ENCODE data around the gene HOXD9.

HOXD9 gene

GRCh38 chr2:176087330-176088047 is 35.0 kb upstream of the HOXD9 start:
- H3K4me2 ChIP-seq (ENCODE audit: low read depth, low read length, poor library complexity, severe bottlenecking) = no peak overlapping the region

GRCh38 chr2:176088048-176088936 is 34.2 kb upstream of the HOXD9 start:
- no peak; the same call in 1 of the 2 replicates for TF ChIP-seq CTCF (conservative IDR thresholded peaks at IDR 0.05; ENCODE audit: low read length)
- no peak for TF ChIP-seq EZH2phosphoT487 (IDR thresholded peaks at IDR 0.05; ENCODE audit: borderline replicate concordance)
- Histone ChIP-seq H3K9me2 (replicated peaks; ENCODE audit: low read depth, low read length) (no peaks in the 10 kb centered on the region), H3K9ac (ENCODE audit: low read depth, low read length, poor library complexity, severe bottlenecking) (no peak overlapping the region), H3K4me2 (ENCODE audit: low read depth, low read length, poor library complexity, severe bottlenecking) (no peak overlapping the region), H3K9me3 (ENCODE audit: insufficient read depth, low read depth, low read length) (no peaks in the 10 kb centered on the region), H3K4me1 (ENCODE audit: insufficient read depth, low read length, poor library complexity, severe bottlenecking) (no peaks in the 10 kb centered on the region), H3K4me3 (ENCODE audit: low read length, poor library complexity, severe bottlenecking) (no peak overlapping the region), H3K27me3 (ENCODE audit: insufficient read depth, low read length, poor library complexity, severe bottlenecking) (no peaks in the 10 kb centered on the region), H3F3A (ENCODE audit: low read depth) (no peaks in the 10 kb centered on the region), H2AFZ (ENCODE audit: low read length) (no peak overlapping the region), H3K36me3 (ENCODE audit: insufficient read depth, low read length) (no peaks in the 10 kb centered on the region), H3K79me2 (ENCODE audit: insufficient read depth, low read length) (no peaks in the 10 kb centered on the region), H4K20me1 (ENCODE audit: insufficient read depth, low read length, poor library complexity, severe bottlenecking) (no peaks in the 10 kb centered on the region)

More at GRCh38 chr2:176087330-176088047, 35.0 kb upstream of the HOXD9 start:
- H2AFZ ChIP-seq (ENCODE audit: low read length) = no peak overlapping the region
- H3K4me1 ChIP-seq (ENCODE audit: insufficient read depth, low read length, poor library complexity, severe bottlenecking) = no peaks in the 10 kb centered on the region
- no peaks in the 10 kb centered on the region for H3K36me3 ChIP-seq (ENCODE audit: insufficient read depth, low read length)
- H3K79me2 ChIP-seq (ENCODE audit: insufficient read depth, low read length) = no peaks in the 10 kb centered on the region
- H3K27me3 ChIP-seq (ENCODE audit: insufficient read depth, low read length, poor library complexity, severe bottlenecking) = no peaks in the 10 kb centered on the region
- no peaks in the 10 kb centered on the region for H3K9me2 ChIP-seq (replicated peaks; ENCODE audit: low read depth, low read length)
- no peak for TF ChIP-seq CTCF (conservative IDR thresholded peaks at IDR 0.05; ENCODE audit: low read length)
- no peak for TF ChIP-seq EZH2phosphoT487 (IDR thresholded peaks at IDR 0.05; ENCODE audit: borderline replicate concordance)
- no peaks in the 10 kb centered on the region for H3F3A ChIP-seq (ENCODE audit: low read depth)
- no peak overlapping the region for H3K4me3 ChIP-seq (ENCODE audit: low read length, poor library complexity, severe bottlenecking)
- H3K9me3 ChIP-seq (ENCODE audit: insufficient read depth, low read depth, low read length) = no peaks in the 10 kb centered on the region
- H4K20me1 ChIP-seq (ENCODE audit: insufficient read depth, low read length, poor library complexity, severe bottlenecking) = no peaks in the 10 kb centered on the region
- no peak overlapping the region for H3K9ac ChIP-seq (ENCODE audit: low read depth, low read length, poor library complexity, severe bottlenecking)

DNA sequence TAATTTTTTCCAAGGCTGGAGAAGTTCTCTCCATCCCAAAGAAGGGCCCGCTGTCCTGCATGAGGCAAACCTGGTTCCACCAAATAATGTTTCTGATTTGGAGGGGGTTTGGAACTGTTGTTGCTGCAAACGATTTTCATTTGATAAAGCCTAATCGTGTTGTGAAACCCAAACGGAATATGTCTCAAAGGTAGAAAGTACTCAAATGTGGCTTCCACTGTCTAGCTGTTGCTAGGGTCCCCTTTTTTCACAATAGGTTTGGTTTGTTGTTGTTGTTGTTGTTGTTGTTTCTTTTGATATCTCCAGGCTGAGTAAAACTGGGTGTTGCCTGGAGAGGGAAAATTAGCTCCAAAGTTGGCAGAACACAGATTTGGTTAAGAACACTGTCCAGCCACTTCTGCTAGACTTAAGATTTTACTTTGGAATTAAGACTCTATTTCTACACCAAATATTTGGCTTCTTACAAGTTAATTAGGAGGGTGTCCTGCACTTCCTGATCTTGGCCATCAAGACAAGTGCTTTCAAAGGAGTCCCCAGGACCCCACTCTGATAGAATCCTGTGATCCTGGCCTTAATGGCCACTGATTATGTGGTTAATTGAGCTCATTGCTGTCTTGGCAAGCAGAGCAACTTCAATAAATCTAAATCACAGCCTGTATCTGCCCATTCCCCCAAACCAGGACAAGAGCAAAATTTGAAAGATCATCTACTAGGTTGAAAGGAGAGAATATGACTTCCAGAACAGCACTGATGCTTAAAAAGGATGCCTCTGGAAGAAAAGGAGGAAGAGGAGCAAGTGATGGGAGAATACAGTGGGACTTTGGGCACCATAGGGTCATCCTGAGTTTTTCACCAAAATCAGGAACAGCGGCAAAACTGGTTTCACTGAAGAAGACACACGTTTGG is 33.3 kb upstream of the HOXD9 start:
- Histone ChIP-seq H3K4me1 (ENCODE audit: insufficient read depth, low read length, poor library complexity, severe bottlenecking) (no peaks in the 10 kb centered on the region), H3K4me3 (ENCODE audit: low read length, poor library complexity, severe bottlenecking) (no peak overlapping the region), H3K9me3 (ENCODE audit: insufficient read depth, low read depth, low read length) (no peaks in the 10 kb centered on the region), H3K79me2 (ENCODE audit: insufficient read depth, low read length) (no peaks in the 10 kb centered on the region), H3K4me2 (ENCODE audit: low read depth, low read length, poor library complexity, severe bottlenecking) (no peak overlapping the region), H4K20me1 (ENCODE audit: insufficient read depth, low read length, poor library complexity, severe bottlenecking) (no peaks in the 10 kb centered on the region), H3K27me3 (ENCODE audit: insufficient read depth, low read length, poor library complexity, severe bottlenecking) (no peaks in the 10 kb centered on the region), H2AFZ (ENCODE audit: low read length) (no peak overlapping the region), H3K9ac (ENCODE audit: low read depth, low read length, poor library complexity, severe bottlenecking) (no peak overlapping the region), H3K36me3 (ENCODE audit: insufficient read depth, low read length) (no peaks in the 10 kb centered on the region), H3F3A (ENCODE audit: low read depth) (no peaks in the 10 kb centered on the region), H3K9me2 (replicated peaks; ENCODE audit: low read depth, low read length) (no peaks in the 10 kb centered on the region)
- TF ChIP-seq CTCF (conservative IDR thresholded peaks at IDR 0.05; ENCODE audit: low read length) = no peak
- TF ChIP-seq EZH2phosphoT487 (IDR thresholded peaks at IDR 0.05; ENCODE audit: borderline replicate concordance) = no peak

All from Loucy (cell line).